Prostate gland (tissue), 2 donors: ENCODE measurements around the gene CCDC77.

ENCODE experiments used
- POLR2A ChIP-seq: fragments of 450-650 bp; IDR thresholded peaks from one replicate; pipeline ENCODE4 v1.6.1; 2016; ENCODE audit warnings: antibody characterized with exemption, mild to moderate bottlenecking
- POLR2AphosphoS5 ChIP-seq: sonication (generic); formaldehyde crosslinking; IDR thresholded peaks from one replicate; pipeline ENCODE4 v1.6.1; 2017; ENCODE audit warnings: antibody characterized with exemption
- TF ChIP-seq, protein P1 (sequence below), 4 experiments: fragments of 200-600 bp in 2 of 4; fragments of 450-650 bp in 2 of 4; sonication (generic) in 2 of 4; IDR thresholded peaks; 1 replicate in 3 of 4; 2 replicates in 1 of 4; pipeline ENCODE4 v1.5.1; 2016 to 2019; ENCODE audit warnings: antibody characterized with exemption in 4 of 4, mild to moderate bottlenecking in 2 of 4, moderate library complexity in 2 of 4

DNA sequence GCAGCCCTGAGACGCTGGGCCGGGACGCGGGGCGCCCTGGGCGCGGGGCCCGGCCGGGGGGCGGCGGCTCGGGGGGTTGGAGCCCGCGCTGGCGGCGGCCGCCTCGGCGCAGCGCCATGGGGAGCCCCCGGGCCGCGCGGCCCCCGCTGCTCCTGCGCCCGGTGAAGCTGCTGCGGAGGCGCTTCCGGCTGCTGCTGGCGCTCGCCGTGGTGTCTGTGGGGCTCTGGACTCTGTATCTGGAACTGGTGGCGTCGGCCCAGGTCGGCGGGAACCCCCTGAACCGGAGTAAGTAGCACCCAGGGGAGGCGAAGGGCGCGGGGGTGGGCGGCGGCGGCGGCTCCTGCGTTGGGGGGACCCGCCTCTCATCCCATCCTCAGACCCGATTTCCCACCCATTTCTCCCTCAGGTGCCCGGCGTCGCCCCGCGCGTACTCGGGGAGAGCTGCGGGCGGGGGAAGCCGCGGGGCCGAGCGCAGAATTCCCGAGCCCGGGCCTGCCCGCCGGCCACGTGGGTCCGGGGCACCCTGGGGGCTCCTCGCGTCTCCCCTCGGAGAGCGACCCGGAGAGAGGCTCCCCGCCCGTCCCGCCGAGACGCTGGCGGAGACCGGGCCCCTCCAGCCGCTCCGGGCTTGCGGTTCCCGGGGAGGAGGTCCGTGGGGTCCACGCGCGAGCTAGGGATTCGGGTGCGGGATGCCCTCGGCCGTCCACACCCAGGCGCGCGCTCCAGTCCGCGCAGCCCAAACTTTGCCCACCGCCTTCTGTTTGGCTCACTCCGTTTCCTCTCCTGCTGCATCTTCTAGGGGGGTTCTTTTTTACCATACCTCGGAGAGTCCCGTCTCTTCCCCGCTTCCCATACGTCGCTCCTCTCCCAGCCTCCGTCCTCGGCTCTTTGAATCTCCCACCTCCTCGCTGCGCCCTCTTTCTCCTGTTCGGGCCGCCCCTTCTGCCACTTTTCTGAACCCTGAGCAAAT lies 59.1 kb downstream of the CCDC77 start:
- TF ChIP-seq, protein P1, sequence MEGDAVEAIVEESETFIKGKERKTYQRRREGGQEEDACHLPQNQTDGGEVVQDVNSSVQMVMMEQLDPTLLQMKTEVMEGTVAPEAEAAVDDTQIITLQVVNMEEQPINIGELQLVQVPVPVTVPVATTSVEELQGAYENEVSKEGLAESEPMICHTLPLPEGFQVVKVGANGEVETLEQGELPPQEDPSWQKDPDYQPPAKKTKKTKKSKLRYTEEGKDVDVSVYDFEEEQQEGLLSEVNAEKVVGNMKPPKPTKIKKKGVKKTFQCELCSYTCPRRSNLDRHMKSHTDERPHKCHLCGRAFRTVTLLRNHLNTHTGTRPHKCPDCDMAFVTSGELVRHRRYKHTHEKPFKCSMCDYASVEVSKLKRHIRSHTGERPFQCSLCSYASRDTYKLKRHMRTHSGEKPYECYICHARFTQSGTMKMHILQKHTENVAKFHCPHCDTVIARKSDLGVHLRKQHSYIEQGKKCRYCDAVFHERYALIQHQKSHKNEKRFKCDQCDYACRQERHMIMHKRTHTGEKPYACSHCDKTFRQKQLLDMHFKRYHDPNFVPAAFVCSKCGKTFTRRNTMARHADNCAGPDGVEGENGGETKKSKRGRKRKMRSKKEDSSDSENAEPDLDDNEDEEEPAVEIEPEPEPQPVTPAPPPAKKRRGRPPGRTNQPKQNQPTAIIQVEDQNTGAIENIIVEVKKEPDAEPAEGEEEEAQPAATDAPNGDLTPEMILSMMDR (IDR thresholded peaks at IDR 0.05): no peak
- TF ChIP-seq POLR2A (no peak), POLR2AphosphoS5 (no peak)
